Measurements from ENCODE around the gene RASL12.
"Not testable (repeated sequence)": the region's sequence is repeated elsewhere in the genome, so short reads cannot be mapped to it uniquely, and the experiment has no call there.

GRCh38 chr15:65074946-65075345 lies 7.2 kb upstream of the RASL12 start:
- not testable (repeated sequence) for TF ChIP-seq SP1 (IDR thresholded peaks at IDR 0.05); SUZ12 (IDR thresholded peaks at IDR 0.05); CTBP1 (IDR thresholded peaks at IDR 0.05; ENCODE audit: borderline replicate concordance); BHLHE40 (IDR thresholded peaks at IDR 0.05; ENCODE audit: borderline replicate concordance); TARDBP (IDR thresholded peaks at IDR 0.05); FOXM1 (IDR thresholded peaks at IDR 0.05; ENCODE audit: borderline replicate concordance); ARNT (IDR thresholded peaks at IDR 0.05); PKNOX1 (IDR thresholded peaks at IDR 0.05); HDGF (IDR thresholded peaks at IDR 0.05; ENCODE audit: borderline replicate concordance); FOXA1 (IDR thresholded peaks at IDR 0.05); FOXK2 (IDR thresholded peaks at IDR 0.05); ELF4 (IDR thresholded peaks at IDR 0.05); NFRKB (IDR thresholded peaks at IDR 0.05)

Data from HEK293T (cell line).